GM12878 (cell line): ENCODE measurements around the gene C16orf74. TPM values are rescaled to one million over a fixed set of nuclear protein-coding genes. Genes with fewer than 3 reads are reported as not detected.

Experiments
- ATAC-seq: fragments of 200-7000 bp; cut with Tn5 transposase; 3 replicates; pipeline ENCODE4 v1.9.1; 2020; ENCODE audit warnings: mild to moderate bottlenecking, moderate library complexity
- BruUV-seq: library from RNA; stranded (reverse); fragments of 400-500 nt; replicated peaks from 2 replicates; lab custom pipeline; 2021; lab: Mats Ljungman, UMichigan
- CTCF ChIA-PET: fragments of 300-600 bp; sonication (Branson Sonifier 250); formaldehyde crosslinking; extraction: SDS; loops from one replicate; lab custom pipeline; 2021; ENCODE audit warnings: inconsistent platforms; lab: Yijun Ruan, JAX
- POLR2A ChIA-PET: fragments of 350-600 bp; formaldehyde crosslinking; extraction: SDS; loops from one replicate; lab custom pipeline; 2021; ENCODE audit warnings: inconsistent platforms; lab: Charles Lee
- RAD21 ChIA-PET: fragments of 300-600 bp; sonication (Branson Sonifier 250); formaldehyde crosslinking; loops from one replicate; lab custom pipeline; 2023; ENCODE audit warnings: antibody characterized with exemption; ENCODE audit not compliant: unreplicated experiment; lab: Charles Lee
- SMC1A ChIA-PET: fragments of 300-600 bp; sonication (Branson Sonifier 250); formaldehyde crosslinking; loops from one replicate; lab custom pipeline; 2023; ENCODE audit not compliant: unreplicated experiment, uncharacterized antibody; lab: Charles Lee
- DNase-seq: peaks from one replicate; pipeline ENCODE4 v3.0.0-alpha.2; 2011; ENCODE audit warnings: low read depth, low spot score
- FAIRE-seq: peaks from 3 replicates; lab custom pipeline; 2011; peaks lifted over from hg19 to GRCh38; lab: Jason Lieb, UNC
- H2AFZ ChIP-seq: 2 replicates; pipeline ENCODE4 v1.6.0; 2011; ENCODE audit warnings: low read depth, low read length, control low read depth; ENCODE audit not compliant: control insufficient read depth
- H3K27ac ChIP-seq: 2 replicates; pipeline ENCODE4 v1.5.1; 2011; ENCODE audit warnings: control low read depth; ENCODE audit not compliant: control insufficient read depth, insufficient read depth
- H3K27me3 ChIP-seq, 2 experiments: replicated peaks in 1 of 2; 2 replicates each; pipeline versions ENCODE4 v1.6.0 to v1.6.1; 2011; ENCODE audit warnings: low read length in 1 of 2; ENCODE audit not compliant: control insufficient read depth in 2 of 2, insufficient read depth in 2 of 2
- H3K36me3 ChIP-seq, 2 experiments: 2 replicates each; pipeline ENCODE4 v1.5.1; 2011; ENCODE audit warnings: low read length in 1 of 2; ENCODE audit not compliant: control insufficient read depth in 2 of 2, insufficient read depth in 2 of 2
- H3K4me1 ChIP-seq: 2 replicates; pipeline ENCODE4 v1.6.1; 2011; ENCODE audit warnings: mild to moderate bottlenecking, low read length, moderate library complexity, mixed read lengths; ENCODE audit not compliant: control insufficient read depth, insufficient read depth
- H3K4me2 ChIP-seq: 2 replicates; pipeline ENCODE4 v1.6.0; 2011; ENCODE audit warnings: control low read depth; ENCODE audit not compliant: control insufficient read depth, insufficient read depth
- H3K4me3 ChIP-seq: fragments of 200-600 bp; sonication (generic); 2 replicates; pipeline ENCODE4 v1.5.1; 2016
- H3K79me2 ChIP-seq: 2 replicates; pipeline ENCODE4 v1.6.0; 2011; ENCODE audit warnings: low read length; ENCODE audit not compliant: control insufficient read depth, insufficient read depth
- H3K9ac ChIP-seq: 2 replicates; pipeline ENCODE4 v1.8.0; 2011; ENCODE audit warnings: low read length, control low read depth, mixed read lengths; ENCODE audit not compliant: control insufficient read depth, insufficient read depth
- H3K9me3 ChIP-seq: replicated peaks from 3 replicates; pipeline ENCODE4 v1.5.1; 2011; ENCODE audit warnings: mild to moderate bottlenecking, low read length; ENCODE audit not compliant: control insufficient read depth, insufficient read depth
- H4K20me1 ChIP-seq: 2 replicates; pipeline ENCODE4 v1.6.0; 2011; ENCODE audit not compliant: control insufficient read depth, insufficient read depth
- BACH1 ChIP-seq: fragments of 450-650 bp; IDR thresholded peaks from 2 replicates; pipeline ENCODE4 v1.6.1; 2017; ENCODE audit warnings: mild to moderate bottlenecking, borderline replicate concordance
- EED ChIP-seq: sonication (generic); IDR thresholded peaks from 2 replicates; pipeline ENCODE4 v1.6.1; 2016; ENCODE audit warnings: antibody characterized with exemption, low read depth
- POLR2A ChIP-seq: IDR thresholded peaks from 2 replicates; pipeline ENCODE4 v1.6.1; 2011; ENCODE audit warnings: low read depth, mild to moderate bottlenecking, low read length
- POLR2AphosphoS5 ChIP-seq: IDR thresholded peaks from 2 replicates; pipeline ENCODE4 v1.6.1; 2011; ENCODE audit warnings: mild to moderate bottlenecking, low read length, inconsistent platforms
- RAD51 ChIP-seq: fragments of 450-650 bp; IDR thresholded peaks from 2 replicates; pipeline ENCODE4 v1.6.1; 2016; ENCODE audit warnings: moderate library complexity, mild to moderate bottlenecking, inconsistent platforms
- RUNX3 ChIP-seq: IDR thresholded peaks from 2 replicates; pipeline ENCODE4 v1.6.1; 2012; ENCODE audit warnings: low read length, inconsistent platforms
- ZNF384 ChIP-seq: IDR thresholded peaks from 2 replicates; pipeline ENCODE4 v1.6.1; 2012; ENCODE audit warnings: low read depth, mild to moderate bottlenecking, low read length, improper control_type of control experiment, borderline replicate concordance
- WGBS: methylation state at CpG from one replicate; pipeline ENCODE4 v1.1.6; 2016; ENCODE audit warnings: low lambda C conversion rate; ENCODE audit not compliant: insufficient replicate concordance, insufficient coverage; ENCODE audit errors: missing lambda C conversion rate; 5-methylcytosine and 5-hydroxymethylcytosine counted together
- in situ Hi-C: fragments of 300-500 bp; cut with MboI; formaldehyde crosslinking; loops from 9 replicates; pipeline ENCODE4 v1.14.3; 2018; ENCODE audit warnings: mixed read lengths
- intact Hi-C: fragments of 100-400 bp; cut with micrococcal nuclease; formaldehyde crosslinking; loops from one replicate; pipeline ENCODE4 v1.14.2; 2022; ENCODE audit not compliant: unreplicated experiment
- polyA plus RNA-seq, 11 experiments: library from polyadenylated mRNA; depleted of rRNA in 4 of 11; unstranded in 6 of 11; stranded (reverse) in 5 of 11; fragments of >200 nt; fragmentation: Nextera tagmentation in 4 of 11; fragmentation: Illumina TruSeq in 1 of 11; extraction: Ambion mirVana in 4 of 11; extraction: Trizol in 1 of 11; gene quantifications; 1 replicate in 1 of 11; 2 replicates in 10 of 11; pipeline versions ENCODE4 v1.2.1 to v1.2.3, GENCODE V29; 2011 to 2016; ENCODE audit warnings: inconsistent platforms in 2 of 11, missing spikeins in 2 of 11, low read depth in 1 of 11
- total RNA-seq, 4 experiments: library from RNA; depleted of rRNA in 3 of 4; stranded (reverse); fragments of >200 nt in 3 of 4; fragmentation: Illumina TruSeq in 1 of 4; extraction: Trizol in 1 of 4; gene quantifications; 2 replicates each; pipeline versions ENCODE4 v1.2.1 to v1.2.3, GENCODE V29; 2013 to 2021
- TF ChIP-seq, protein P1 (sequence below): fragments of 450-650 bp; IDR thresholded peaks from 2 replicates; pipeline ENCODE4 v1.6.1; 2017; ENCODE audit warnings: mild to moderate bottlenecking

C16orf74 gene
- total and polyA plus RNA-seq, 10 of the 15 experiments (the other 5 are each of a cell fraction or from before 2014, with no cell fraction given) = 0.23 to 20.1 (median 6.8) TPM

DNA sequence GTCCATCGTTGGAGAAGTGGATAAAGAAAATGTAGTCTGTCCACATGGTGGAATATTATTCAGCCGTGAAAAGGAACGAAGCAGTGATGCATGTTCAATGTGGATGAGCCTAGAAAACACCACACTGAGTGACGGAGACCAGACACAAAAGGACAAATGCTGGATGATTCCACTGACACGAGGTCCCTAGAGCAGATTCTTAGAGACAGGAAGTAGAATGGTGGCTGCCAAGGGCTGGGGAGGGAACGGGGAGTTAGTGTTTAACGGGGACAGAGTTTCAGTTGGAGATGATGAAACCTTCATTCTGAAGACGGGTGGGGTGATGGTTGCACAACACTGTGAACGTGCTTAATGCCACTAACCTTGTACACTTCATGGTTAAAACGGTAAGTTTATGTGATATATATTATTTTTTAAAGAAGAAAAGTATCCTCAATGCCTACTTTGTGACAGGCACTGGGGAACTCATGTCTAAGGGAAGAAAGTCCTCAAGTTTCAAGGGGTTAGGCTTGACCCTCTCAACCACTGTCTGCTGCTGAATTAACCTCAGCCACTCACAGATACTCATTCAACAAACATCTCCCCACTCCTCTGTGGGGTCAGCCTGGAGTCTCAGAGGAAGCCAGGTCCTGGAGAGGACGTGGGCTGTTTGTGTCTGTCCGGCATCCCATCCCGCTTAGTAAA, 17.6 kb downstream of the C16orf74 start:
- WGBS = 87% methylated on average over 13 of the region's 13 CpGs
- no peaks in the 10 kb centered on the region; the same call in 2 of the 3 replicates for H3K9me3 ChIP-seq
- peaks cover 15% of the 10 kb centered on the region for H3K4me1 ChIP-seq
- DNase-seq (no peak), FAIRE-seq (peak; percentile 35), ATAC-seq (no peak)
- no peaks in the 10 kb centered on the region for H3K79me2 ChIP-seq
- intact Hi-C loops (no loop called here), in situ Hi-C loops (no loop called here)
- POLR2A ChIA-PET = no interaction called here
- H4K20me1 ChIP-seq = no peaks in the 10 kb centered on the region; the same call in 1 of the 2 replicates
- CTCF ChIA-PET = no interaction called here
- no TSS peak for BruUV-seq
- no peak overlapping the region for H2AFZ ChIP-seq
- H3K4me2 ChIP-seq = no peak overlapping the region
- no peaks in the 10 kb centered on the region for H3K27me3 ChIP-seq
- RAD21 ChIA-PET = no interaction called here
- H3K36me3 ChIP-seq = no peaks in the 10 kb centered on the region
- no peak overlapping the region for H3K27ac ChIP-seq
- H3K9ac ChIP-seq = no peak overlapping the region
- no peak overlapping the region for H3K4me3 ChIP-seq
- TF ChIP-seq RAD51 (no peak), RUNX3 (no peak), POLR2AphosphoS5 (no peak), EED (no peak), POLR2A (no peak)
- SMC1A ChIA-PET = no interaction called here

DNA sequence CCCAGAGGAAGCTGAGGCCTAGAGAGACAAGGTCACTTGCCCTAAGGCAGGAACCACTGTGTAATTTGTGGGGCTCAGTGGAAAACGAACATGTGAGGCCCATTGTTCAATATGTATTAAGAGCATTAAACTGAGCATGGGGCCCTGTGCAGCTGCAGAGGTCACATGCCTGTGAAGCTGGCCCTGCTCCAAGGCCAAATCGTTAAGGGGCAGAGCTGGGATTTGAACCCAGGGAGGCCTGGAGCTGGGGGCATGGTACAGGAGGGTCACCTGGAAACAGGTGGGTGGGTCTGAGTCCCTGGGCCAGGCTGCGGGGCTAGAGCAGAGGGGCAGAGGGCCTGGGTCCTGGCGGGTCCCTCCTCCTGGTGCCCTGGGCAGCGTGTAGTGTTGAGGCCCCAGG, 19.7 kb downstream of the C16orf74 start:
- Histone ChIP-seq H3K36me3 (no peaks in the 10 kb centered on the region), H3K4me3 (no peak overlapping the region), H3K4me1 (peaks cover 13% of the 10 kb centered on the region), H4K20me1 (no peaks in the 10 kb centered on the region; the same call in 1 of the 2 replicates), H3K79me2 (no peaks in the 10 kb centered on the region), H3K9me3 (no peaks in the 10 kb centered on the region; the same call in 2 of the 3 replicates), H3K4me2 (no peak overlapping the region), H3K27me3 (no peaks in the 10 kb centered on the region; a peak in 2 of 4 replicates), H3K9ac (no peak overlapping the region), H3K27ac (no peak overlapping the region), H2AFZ (no peak overlapping the region)
- in situ Hi-C loops = no loop called here
- FAIRE-seq (no peak), ATAC-seq (no peak), DNase-seq (no peak)
- TF ChIP-seq, protein P1, sequence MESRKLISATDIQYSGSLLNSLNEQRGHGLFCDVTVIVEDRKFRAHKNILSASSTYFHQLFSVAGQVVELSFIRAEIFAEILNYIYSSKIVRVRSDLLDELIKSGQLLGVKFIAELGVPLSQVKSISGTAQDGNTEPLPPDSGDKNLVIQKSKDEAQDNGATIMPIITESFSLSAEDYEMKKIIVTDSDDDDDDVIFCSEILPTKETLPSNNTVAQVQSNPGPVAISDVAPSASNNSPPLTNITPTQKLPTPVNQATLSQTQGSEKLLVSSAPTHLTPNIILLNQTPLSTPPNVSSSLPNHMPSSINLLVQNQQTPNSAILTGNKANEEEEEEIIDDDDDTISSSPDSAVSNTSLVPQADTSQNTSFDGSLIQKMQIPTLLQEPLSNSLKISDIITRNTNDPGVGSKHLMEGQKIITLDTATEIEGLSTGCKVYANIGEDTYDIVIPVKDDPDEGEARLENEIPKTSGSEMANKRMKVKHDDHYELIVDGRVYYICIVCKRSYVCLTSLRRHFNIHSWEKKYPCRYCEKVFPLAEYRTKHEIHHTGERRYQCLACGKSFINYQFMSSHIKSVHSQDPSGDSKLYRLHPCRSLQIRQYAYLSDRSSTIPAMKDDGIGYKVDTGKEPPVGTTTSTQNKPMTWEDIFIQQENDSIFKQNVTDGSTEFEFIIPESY = no peak
- TF ChIP-seq BACH1 (no peak), RUNX3 (no peak), ZNF384 (no peak)
- intact Hi-C loops = no loop called here
- CTCF ChIA-PET = interaction anchor here (0.8 kb wide), 1 partner anchor 11 kb away, joined by 3 read pairs; no protein-coding TSS in a partner anchor
- BruUV-seq = no TSS peak
- POLR2A ChIA-PET = no interaction called here
- SMC1A ChIA-PET = no interaction called here
- WGBS = 62% methylated on average over 5 of the region's 5 CpGs
- RAD21 ChIA-PET = no interaction called here
